GM21390 (cell line): ENCODE results near the gene FHIT.
"Not testable (repeated sequence)": the region's sequence is repeated elsewhere in the genome, so short reads cannot be mapped to it uniquely, and the experiment has no call there.

ENCODE experiments used
- ATAC-seq: cut with Tn5 transposase; IDR thresholded peaks from one replicate; pipeline ENCODE4 v1.9.1; 2021; ENCODE audit not compliant: unreplicated experiment

FHIT gene

GRCh38 chr3:61117045-61117898 lies 134.0 kb downstream of the FHIT start:
- ATAC-seq: no peak

GRCh38 chr3:61114316-61114953 lies 136.8 kb downstream of the FHIT start:
- ATAC-seq: no peak

GRCh38 chr3:61111825-61112224 lies 139.4 kb downstream of the FHIT start:
- peak; percentile 83 for ATAC-seq

- ATAC-seq: no peak
Measured at GRCh38 chr3:61110576-61110975, 140.7 kb downstream of the FHIT start.

GRCh38 chr3:61108247-61109019 lies 142.8 kb downstream of the FHIT start:
- ATAC-seq: no peak

GRCh38 chr3:61094608-61095007 lies 156.6 kb downstream of the FHIT start:
- no peak for ATAC-seq

- no peak for ATAC-seq
Measured at GRCh38 chr3:61093364-61093763, 157.9 kb downstream of the FHIT start.

GRCh38 chr3:61092870-61093269 lies 158.4 kb downstream of the FHIT start:
- no peak for ATAC-seq

- no peak for ATAC-seq
Measured at GRCh38 chr3:61090389-61091169, 160.7 kb downstream of the FHIT start.

- no peak for ATAC-seq
Measured at GRCh38 chr3:61087465-61087864, 163.8 kb downstream of the FHIT start.

GRCh38 chr3:61081554-61081953 lies 169.7 kb downstream of the FHIT start:
- no peak for ATAC-seq

- ATAC-seq: no peak
Measured at GRCh38 chr3:61080737-61081445, 170.4 kb downstream of the FHIT start.

- no peak for ATAC-seq
Measured at GRCh38 chr3:61078048-61078752, 173.1 kb downstream of the FHIT start.

- no peak for ATAC-seq
Measured at GRCh38 chr3:61077551-61077950, 173.7 kb downstream of the FHIT start.

GRCh38 chr3:61074783-61075182 lies 176.5 kb downstream of the FHIT start:
- ATAC-seq: no peak

GRCh38 chr3:61073566-61074165 lies 177.6 kb downstream of the FHIT start:
- no peak for ATAC-seq

- no peak for ATAC-seq
Measured at GRCh38 chr3:61068084-61068483, 183.2 kb downstream of the FHIT start.

GRCh38 chr3:61066800-61067199 lies 184.5 kb downstream of the FHIT start:
- peak; percentile 53 for ATAC-seq

- ATAC-seq: not testable (repeated sequence)
Measured at GRCh38 chr3:61066222-61066621, 185.0 kb downstream of the FHIT start.
